ENCODE measurements around the gene GRID1.

GRID1 gene

DNA sequence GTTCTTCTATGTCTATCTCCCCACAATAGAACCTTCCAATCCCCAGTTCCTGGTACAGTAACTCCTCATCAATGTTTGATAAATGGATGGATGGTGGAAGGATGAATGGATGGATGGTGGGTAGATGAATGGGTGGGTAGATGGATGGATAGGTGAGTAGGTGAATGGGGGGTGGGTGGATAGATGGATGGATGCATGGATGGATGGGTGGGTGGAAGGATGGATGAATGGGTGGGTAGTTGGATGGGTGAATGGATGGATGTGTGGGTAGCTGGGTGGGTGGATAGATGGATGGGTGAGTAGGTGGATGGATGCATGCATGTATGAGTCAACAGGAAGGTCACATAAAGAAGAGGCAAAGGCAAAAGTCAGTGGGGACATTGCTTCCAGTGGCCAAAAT, 116.8 kb downstream of the GRID1 start:
- H3K4me3 ChIP-seq (replicated peaks in 1 of 2; ENCODE audit: low read depth in 2 of 2, low read length in 2 of 2): no peak overlapping the region
- DNase-seq (ENCODE audit: low read depth in 2 of 2): no peak
- TF ChIP-seq, protein P1, sequence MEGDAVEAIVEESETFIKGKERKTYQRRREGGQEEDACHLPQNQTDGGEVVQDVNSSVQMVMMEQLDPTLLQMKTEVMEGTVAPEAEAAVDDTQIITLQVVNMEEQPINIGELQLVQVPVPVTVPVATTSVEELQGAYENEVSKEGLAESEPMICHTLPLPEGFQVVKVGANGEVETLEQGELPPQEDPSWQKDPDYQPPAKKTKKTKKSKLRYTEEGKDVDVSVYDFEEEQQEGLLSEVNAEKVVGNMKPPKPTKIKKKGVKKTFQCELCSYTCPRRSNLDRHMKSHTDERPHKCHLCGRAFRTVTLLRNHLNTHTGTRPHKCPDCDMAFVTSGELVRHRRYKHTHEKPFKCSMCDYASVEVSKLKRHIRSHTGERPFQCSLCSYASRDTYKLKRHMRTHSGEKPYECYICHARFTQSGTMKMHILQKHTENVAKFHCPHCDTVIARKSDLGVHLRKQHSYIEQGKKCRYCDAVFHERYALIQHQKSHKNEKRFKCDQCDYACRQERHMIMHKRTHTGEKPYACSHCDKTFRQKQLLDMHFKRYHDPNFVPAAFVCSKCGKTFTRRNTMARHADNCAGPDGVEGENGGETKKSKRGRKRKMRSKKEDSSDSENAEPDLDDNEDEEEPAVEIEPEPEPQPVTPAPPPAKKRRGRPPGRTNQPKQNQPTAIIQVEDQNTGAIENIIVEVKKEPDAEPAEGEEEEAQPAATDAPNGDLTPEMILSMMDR (IDR thresholded peaks at IDR 0.05; ENCODE audit: low read depth, low read length): no peak

DNA sequence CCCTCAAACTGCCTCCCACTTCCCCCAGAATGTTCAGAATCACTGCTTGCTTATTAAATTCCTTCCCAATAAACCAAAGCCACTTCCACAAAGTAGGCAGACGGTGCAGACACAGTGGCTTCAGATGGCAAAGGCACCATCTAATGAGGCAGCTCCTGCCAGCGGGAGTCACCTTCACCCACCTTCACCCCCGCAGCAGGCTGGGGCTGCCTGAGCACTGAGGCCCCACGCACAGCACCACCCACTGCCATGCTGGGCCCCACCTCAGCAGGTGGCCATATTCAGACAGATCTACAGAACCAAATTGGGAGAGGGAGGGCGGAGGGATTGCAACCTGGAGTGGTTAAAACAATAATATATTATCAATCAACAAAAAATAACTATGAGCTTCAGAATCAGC, 118.5 kb downstream of the GRID1 start:
- TF ChIP-seq, protein P1 (IDR thresholded peaks at IDR 0.05; ENCODE audit: low read depth, low read length): no peak
- DNase-seq (ENCODE audit: low read depth in 2 of 2): no peak
- no peak overlapping the region for H3K4me3 ChIP-seq (replicated peaks in 1 of 2; ENCODE audit: low read depth in 2 of 2, low read length in 2 of 2)

DNA sequence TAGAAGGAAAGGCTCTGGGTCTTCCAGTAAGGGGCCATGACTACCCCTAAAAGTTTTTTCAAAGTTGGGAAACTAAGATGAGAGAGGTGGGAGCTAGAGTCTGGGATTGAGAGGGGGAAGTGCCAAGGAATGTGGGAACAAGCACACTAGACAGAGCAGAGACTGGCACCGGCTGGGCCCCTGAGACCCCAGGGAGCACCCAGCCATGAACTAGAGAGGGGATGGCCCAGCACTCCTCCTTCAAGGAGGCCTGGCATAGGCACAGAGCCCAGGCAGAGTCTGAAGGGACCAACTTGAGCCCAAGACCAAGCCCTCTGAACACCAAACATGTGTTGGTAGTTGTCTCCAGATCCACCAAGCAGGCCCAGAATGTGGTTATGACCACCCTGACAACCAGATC, 119.0 kb downstream of the GRID1 start:
- DNase-seq (ENCODE audit: low read depth in 2 of 2): no peak
- H3K4me3 ChIP-seq (replicated peaks in 1 of 2; ENCODE audit: low read depth in 2 of 2, low read length in 2 of 2): no peak overlapping the region
- TF ChIP-seq, protein P1 (IDR thresholded peaks at IDR 0.05; ENCODE audit: low read depth, low read length): no peak

DNA sequence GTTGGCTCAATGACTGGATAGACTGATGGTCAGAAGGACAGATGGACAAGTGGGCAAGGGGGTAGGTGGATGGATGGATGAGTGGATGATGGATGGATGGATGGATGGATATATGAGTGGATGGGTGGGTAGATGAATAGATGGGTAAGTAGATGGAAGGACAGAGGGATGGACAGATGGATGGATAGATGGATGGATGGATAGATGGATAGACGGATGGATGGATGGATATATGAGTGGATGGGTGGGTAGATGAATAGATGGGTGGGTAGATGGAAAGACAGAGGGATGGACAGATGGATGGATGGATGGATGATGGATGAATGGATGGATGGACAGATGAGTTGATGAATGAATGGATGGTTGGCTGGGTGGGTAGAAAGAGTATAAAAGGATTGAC, 119.5 kb downstream of the GRID1 start:
- no peak overlapping the region for H3K4me3 ChIP-seq (replicated peaks in 1 of 2; ENCODE audit: low read depth in 2 of 2, low read length in 2 of 2)
- no peak for DNase-seq (ENCODE audit: low read depth in 2 of 2)
- TF ChIP-seq, protein P1 (IDR thresholded peaks at IDR 0.05; ENCODE audit: low read depth, low read length): no peak

DNA sequence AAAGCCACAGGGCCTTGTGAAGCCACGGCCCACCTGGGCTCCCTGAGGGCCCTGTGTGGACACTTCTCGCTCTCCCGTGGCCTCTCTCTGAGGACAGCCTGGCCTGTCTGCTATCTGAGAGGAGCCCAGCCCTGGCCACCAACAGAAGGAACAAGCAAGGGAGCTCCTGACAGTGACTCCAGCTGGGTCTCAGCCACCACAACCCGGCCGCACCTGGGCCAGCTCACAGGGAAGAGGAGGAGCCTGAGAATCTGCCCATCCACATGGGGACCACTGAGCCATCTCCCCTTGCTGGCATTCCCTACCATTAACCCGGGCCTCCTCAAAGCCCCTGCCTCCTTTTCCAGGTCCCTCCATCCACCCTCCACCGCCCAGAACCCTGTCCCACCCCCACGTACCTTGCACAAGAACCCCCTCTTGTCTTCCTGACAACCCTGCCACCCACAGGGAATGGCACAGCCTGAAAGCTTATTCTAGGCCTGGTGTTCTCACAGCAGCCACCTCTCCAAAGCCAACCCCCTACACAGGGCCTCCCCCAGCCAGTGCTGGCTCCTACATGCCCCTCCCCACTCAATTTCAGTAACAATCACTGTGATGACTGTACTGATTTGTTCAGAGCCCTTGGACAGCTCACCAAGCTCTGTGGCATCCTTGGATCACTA, 120.2 kb downstream of the GRID1 start:
- no peak overlapping the region for H3K4me3 ChIP-seq (replicated peaks in 1 of 2; ENCODE audit: low read depth in 2 of 2, low read length in 2 of 2)
- TF ChIP-seq, protein P1 (IDR thresholded peaks at IDR 0.05; ENCODE audit: low read depth, low read length): no peak
- DNase-seq (ENCODE audit: low read depth in 2 of 2): no peak

DNA sequence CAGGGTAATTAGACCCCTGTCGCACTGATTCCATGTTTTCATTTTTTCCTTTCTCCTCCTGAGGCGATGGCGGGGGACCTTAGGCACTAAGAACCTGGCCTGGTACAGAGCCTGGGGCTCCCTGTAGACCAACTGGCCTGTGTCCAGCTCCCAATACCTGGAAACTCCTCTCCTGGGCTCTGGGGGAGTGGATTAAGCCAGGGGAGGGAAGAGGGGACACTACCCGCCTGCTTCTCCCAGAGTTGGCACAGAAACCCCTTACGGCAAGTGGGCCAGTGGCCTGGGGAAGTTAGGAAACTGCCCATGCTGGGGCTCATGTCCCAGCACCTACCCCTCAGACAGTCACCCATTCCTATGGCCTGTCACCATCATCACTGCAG, 121.6 kb downstream of the GRID1 start:
- DNase-seq (ENCODE audit: low read depth in 2 of 2): no peak
- no peak overlapping the region for H3K4me3 ChIP-seq (replicated peaks in 1 of 2; ENCODE audit: low read depth in 2 of 2, low read length in 2 of 2)
- TF ChIP-seq, protein P1 (IDR thresholded peaks at IDR 0.05; ENCODE audit: low read depth, low read length): no peak
